A549 (cell line): ENCODE results near the gene UPB1.

Source experiments
- CHD4 ChIP-seq: fragments of 200-600 bp; sonication (generic); IDR thresholded peaks from 2 replicates; pipeline ENCODE4 v1.6.1; 2016; ENCODE audit warnings: antibody characterized with exemption, mild to moderate bottlenecking, borderline replicate concordance
- KDM5A ChIP-seq: fragments of 200-600 bp; sonication (generic); IDR thresholded peaks from 2 replicates; pipeline ENCODE4 v1.6.1; 2016; ENCODE audit warnings: antibody characterized with exemption, mild to moderate bottlenecking
- MAZ ChIP-seq: fragments of 150-350 bp; IDR thresholded peaks from 2 replicates; pipeline ENCODE4 v1.6.1; 2014; ENCODE audit warnings: antibody characterized with exemption, low read depth, low read length, borderline replicate concordance
- MYC ChIP-seq: IDR thresholded peaks from 2 replicates; pipeline ENCODE4 v1.6.1; 2012; ENCODE audit warnings: mild to moderate bottlenecking, inconsistent platforms, low read length, improper control_type of control experiment, borderline replicate concordance
- POLR2A ChIP-seq: IDR thresholded peaks from 2 replicates; pipeline ENCODE4 v1.6.1; 2012; ENCODE audit warnings: mild to moderate bottlenecking, low read length
- RAD21 ChIP-seq, 2 experiments: fragments of >200 bp in 1 of 2; sonication (Bioruptor Twin) in 1 of 2; formaldehyde crosslinking in 1 of 2; IDR thresholded peaks in 1 of 2; conservative IDR thresholded peaks in 1 of 2; 2 replicates in 1 of 2; 3 replicates in 1 of 2; pipeline ENCODE4 v1.6.1; 2012 to 2018; ENCODE audit warnings: inconsistent platforms in 1 of 2
- RCOR1 ChIP-seq: fragments of 150-350 bp; IDR thresholded peaks from 2 replicates; pipeline ENCODE4 v1.6.1; 2014; ENCODE audit warnings: antibody characterized with exemption, low read length, low read depth
- TF ChIP-seq, protein P1 (sequence below): fragments of >200 bp; sonication (Bioruptor Twin); formaldehyde crosslinking; IDR thresholded peaks from 3 replicates; pipeline ENCODE4 v1.5.1; 2016

- TF ChIP-seq POLR2A: no peak
- no peak for TF ChIP-seq CHD4
- TF ChIP-seq RAD21 (conservative IDR thresholded peaks at IDR 0.05 in 1 of 2, IDR thresholded peaks at IDR 0.05 in 1 of 2): no peak
- TF ChIP-seq, protein P1, sequence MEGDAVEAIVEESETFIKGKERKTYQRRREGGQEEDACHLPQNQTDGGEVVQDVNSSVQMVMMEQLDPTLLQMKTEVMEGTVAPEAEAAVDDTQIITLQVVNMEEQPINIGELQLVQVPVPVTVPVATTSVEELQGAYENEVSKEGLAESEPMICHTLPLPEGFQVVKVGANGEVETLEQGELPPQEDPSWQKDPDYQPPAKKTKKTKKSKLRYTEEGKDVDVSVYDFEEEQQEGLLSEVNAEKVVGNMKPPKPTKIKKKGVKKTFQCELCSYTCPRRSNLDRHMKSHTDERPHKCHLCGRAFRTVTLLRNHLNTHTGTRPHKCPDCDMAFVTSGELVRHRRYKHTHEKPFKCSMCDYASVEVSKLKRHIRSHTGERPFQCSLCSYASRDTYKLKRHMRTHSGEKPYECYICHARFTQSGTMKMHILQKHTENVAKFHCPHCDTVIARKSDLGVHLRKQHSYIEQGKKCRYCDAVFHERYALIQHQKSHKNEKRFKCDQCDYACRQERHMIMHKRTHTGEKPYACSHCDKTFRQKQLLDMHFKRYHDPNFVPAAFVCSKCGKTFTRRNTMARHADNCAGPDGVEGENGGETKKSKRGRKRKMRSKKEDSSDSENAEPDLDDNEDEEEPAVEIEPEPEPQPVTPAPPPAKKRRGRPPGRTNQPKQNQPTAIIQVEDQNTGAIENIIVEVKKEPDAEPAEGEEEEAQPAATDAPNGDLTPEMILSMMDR: no peak
- TF ChIP-seq RCOR1: no peak
- TF ChIP-seq KDM5A: no peak
- no peak for TF ChIP-seq MYC
- TF ChIP-seq MAZ: no peak
Observed at GRCh38 chr22:24465566-24465965, 29.6 kb upstream of the UPB1 start.
